H9 (cell line): Measurements from ENCODE around the gene CPA3. TPM values are rescaled to one million over a fixed set of nuclear protein-coding genes. Genes with fewer than 3 reads are reported as not detected.

ENCODE experiments used
- DNase-seq: peaks from one replicate; pipeline ENCODE4 v3.0.0-alpha.2; 2017
- H2AFZ ChIP-seq: one replicate; pipeline ENCODE4 v1.6.1; 2013; ENCODE audit warnings: mild to moderate bottlenecking, low read length, control low read depth, moderate library complexity
- H2AK5ac ChIP-seq: 2 replicates; pipeline ENCODE4 v1.6.1; 2013; ENCODE audit warnings: low read length, control low read depth, mixed read lengths; ENCODE audit not compliant: insufficient read length
- H2BK120ac ChIP-seq: one replicate; pipeline ENCODE4 v1.6.1; 2013; ENCODE audit warnings: low read depth, mild to moderate bottlenecking, low read length, control low read depth, inconsistent platforms; ENCODE audit not compliant: poor library complexity, severe bottlenecking
- H2BK12ac ChIP-seq: 2 replicates; pipeline ENCODE4 v1.6.1; 2013; ENCODE audit warnings: low read length, control low read depth, mixed read lengths, low read depth; ENCODE audit not compliant: insufficient read length
- H2BK15ac ChIP-seq: 2 replicates; pipeline ENCODE4 v1.6.1; 2013; ENCODE audit warnings: low read depth, low read length, control low read depth
- H2BK20ac ChIP-seq: one replicate; pipeline ENCODE4 v1.6.1; 2013; ENCODE audit warnings: low read depth, mild to moderate bottlenecking, low read length, control low read depth, inconsistent platforms; ENCODE audit not compliant: poor library complexity, severe bottlenecking
- H2BK5ac ChIP-seq: 2 replicates; pipeline ENCODE4 v1.6.1; 2013; ENCODE audit warnings: low read length, control low read depth, mixed read lengths; ENCODE audit not compliant: insufficient read length
- H3K14ac ChIP-seq: 2 replicates; pipeline ENCODE4 v1.6.1; 2013; ENCODE audit warnings: low read length, control low read depth; ENCODE audit not compliant: insufficient read depth
- H3K18ac ChIP-seq: 2 replicates; pipeline ENCODE4 v1.6.1; 2013; ENCODE audit warnings: low read depth, mild to moderate bottlenecking, mixed read lengths, low read length, control low read depth; ENCODE audit not compliant: insufficient read length
- H3K23ac ChIP-seq: 2 replicates; pipeline ENCODE4 v1.6.1; 2013; ENCODE audit warnings: low read length, control low read depth, mixed read lengths, low read depth; ENCODE audit not compliant: insufficient read length
- H3K23me2 ChIP-seq: 2 replicates; pipeline ENCODE4 v1.6.1; 2013; ENCODE audit warnings: low read depth, mild to moderate bottlenecking, mixed read lengths, low read length, control low read depth; ENCODE audit not compliant: insufficient read length, poor library complexity, severe bottlenecking
- H3K27ac ChIP-seq: 2 replicates; pipeline ENCODE4 v1.5.1; 2013; ENCODE audit warnings: low read length, control low read depth, mixed read lengths, low read depth; ENCODE audit not compliant: insufficient read length
- H3K27me3 ChIP-seq: 2 replicates; pipeline ENCODE4 v1.6.1; 2013; ENCODE audit warnings: low read length, control low read depth, inconsistent platforms; ENCODE audit not compliant: insufficient read depth
- H3K4ac ChIP-seq: 2 replicates; pipeline ENCODE4 v1.6.1; 2013; ENCODE audit warnings: low read depth, mild to moderate bottlenecking, control low read depth, inconsistent platforms, low read length, moderate library complexity
- H3K4me1 ChIP-seq: 2 replicates; pipeline ENCODE4 v1.6.1; 2013; ENCODE audit warnings: low read length, control low read depth, inconsistent platforms; ENCODE audit not compliant: insufficient read depth
- H3K4me2 ChIP-seq: 2 replicates; pipeline ENCODE4 v1.6.1; 2013; ENCODE audit warnings: low read length, control low read depth, mixed read lengths; ENCODE audit not compliant: insufficient read length, insufficient read depth
- H3K56ac ChIP-seq: 2 replicates; pipeline ENCODE4 v1.6.1; 2013; ENCODE audit warnings: low read depth, mild to moderate bottlenecking, mixed read lengths, low read length, control low read depth; ENCODE audit not compliant: insufficient read length
- H3K79me1 ChIP-seq: 2 replicates; pipeline ENCODE4 v1.6.1; 2013; ENCODE audit warnings: low read depth, mild to moderate bottlenecking, moderate library complexity, low read length, control low read depth, inconsistent platforms; ENCODE audit not compliant: insufficient read depth, poor library complexity, severe bottlenecking
- H3K79me2 ChIP-seq: 2 replicates; pipeline ENCODE4 v1.6.1; 2013; ENCODE audit warnings: low read length, control low read depth, inconsistent platforms; ENCODE audit not compliant: insufficient read depth
- H3K9ac ChIP-seq: 2 replicates; pipeline ENCODE4 v1.6.1; 2013; ENCODE audit warnings: low read length, control low read depth, mixed read lengths; ENCODE audit not compliant: insufficient read length; ENCODE audit errors: extremely low read depth
- H3K9me3 ChIP-seq: one replicate; pipeline ENCODE4 v1.6.1; 2013; ENCODE audit warnings: low read depth, low read length, inconsistent platforms; ENCODE audit not compliant: control insufficient read depth
- H3T11ph ChIP-seq: one replicate; pipeline ENCODE4 v1.6.1; 2013; ENCODE audit warnings: mild to moderate bottlenecking, low read length, control low read depth, inconsistent platforms
- H4K20me1 ChIP-seq: one replicate; pipeline ENCODE4 v1.6.1; 2013; ENCODE audit not compliant: control insufficient read depth, insufficient read length, insufficient read depth
- H4K5ac ChIP-seq: 2 replicates; pipeline ENCODE4 v1.6.1; 2013; ENCODE audit warnings: low read depth, mild to moderate bottlenecking, mixed read lengths, low read length, control low read depth; ENCODE audit not compliant: insufficient read length
- H4K8ac ChIP-seq: replicated peaks from 2 replicates; pipeline ENCODE4 v1.6.1; 2013; ENCODE audit warnings: low read length, control low read depth, mixed read lengths, low read depth; ENCODE audit not compliant: insufficient read length
- H4K91ac ChIP-seq: 2 replicates; pipeline ENCODE4 v1.6.1; 2013; ENCODE audit warnings: low read depth, mild to moderate bottlenecking, moderate library complexity, mixed read lengths, low read length, control low read depth; ENCODE audit not compliant: insufficient read length
- H3K27ac Mint-ChIP-seq, 3 experiments: 2 replicates in 2 of 3; 3 replicates in 1 of 3; pipeline ENCODE4 v1.8.0; 2020 to 2021; ENCODE audit warnings: mixed read lengths in 3 of 3, mild to moderate bottlenecking in 1 of 3, moderate library complexity in 1 of 3
- H3K27me3 Mint-ChIP-seq: 2 replicates; pipeline ENCODE4 v1.8.0; 2021; ENCODE audit warnings: low read depth, mild to moderate bottlenecking, moderate library complexity, mixed read lengths
- H3K36me3 Mint-ChIP-seq, 3 experiments: 2 replicates in 2 of 3; 3 replicates in 1 of 3; pipeline ENCODE4 v1.8.0; 2020 to 2021; ENCODE audit warnings: low read depth in 3 of 3, mixed read lengths in 3 of 3; ENCODE audit not compliant: insufficient read depth in 1 of 3
- H3K4me1 Mint-ChIP-seq, 2 experiments: 2 replicates each; pipeline ENCODE4 v1.8.0; 2020; ENCODE audit warnings: mixed read lengths in 2 of 2
- H3K4me3 Mint-ChIP-seq, 2 experiments: 2 replicates in 1 of 2; 3 replicates in 1 of 2; pipeline ENCODE4 v1.8.0; 2020 to 2021; ENCODE audit warnings: mild to moderate bottlenecking in 2 of 2, mixed read lengths in 2 of 2, moderate library complexity in 1 of 2
- H3K9me3 Mint-ChIP-seq, 2 experiments: 2 replicates in 1 of 2; 3 replicates in 1 of 2; pipeline ENCODE4 v1.8.0; 2020; ENCODE audit warnings: mild to moderate bottlenecking in 2 of 2, mixed read lengths in 2 of 2, moderate library complexity in 1 of 2
- total RNA-seq: library from RNA; stranded (reverse); gene quantifications from 2 replicates; pipeline ENCODE4 v1.2.1, GENCODE V29; 2021
- TF ChIP-seq, protein P1 (sequence below): fragments of 200-600 bp; sonication (generic); conservative IDR thresholded peaks from 3 replicates; pipeline ENCODE4 v1.8.0; 2021; ENCODE audit warnings: antibody characterized with exemption, mild to moderate bottlenecking

The CPA3 gene
- total RNA-seq, 1 experiment from 2014 or later = not detected

- Mint-ChIP-seq H3K36me3 (no peaks in the 10 kb centered on the region), H3K4me3 (no peak within 1 kb of the TSS), H3K4me1 (no peaks in the 10 kb centered on the region), H3K27me3 (no peaks in the 10 kb centered on the region), H3K27ac (no peak within 1 kb of the TSS), H3K9me3 (no peaks in the 10 kb centered on the region)
- no peaks in the 10 kb centered on the region for H3K9me3 ChIP-seq
- no peaks in the 10 kb centered on the region for H3K23me2 ChIP-seq
- H3K4me2 ChIP-seq = no peak within 1 kb of the TSS
- no peak within 1 kb of the TSS for H2AK5ac ChIP-seq
- H3K4me1 ChIP-seq = no peaks in the 10 kb centered on the region
- H4K20me1 ChIP-seq = no peaks in the 10 kb centered on the region
- H2AFZ ChIP-seq = no peak within 1 kb of the TSS
- H4K5ac ChIP-seq = no peak within 1 kb of the TSS
- H2BK12ac ChIP-seq = no peak within 1 kb of the TSS
- TF ChIP-seq, protein P1, sequence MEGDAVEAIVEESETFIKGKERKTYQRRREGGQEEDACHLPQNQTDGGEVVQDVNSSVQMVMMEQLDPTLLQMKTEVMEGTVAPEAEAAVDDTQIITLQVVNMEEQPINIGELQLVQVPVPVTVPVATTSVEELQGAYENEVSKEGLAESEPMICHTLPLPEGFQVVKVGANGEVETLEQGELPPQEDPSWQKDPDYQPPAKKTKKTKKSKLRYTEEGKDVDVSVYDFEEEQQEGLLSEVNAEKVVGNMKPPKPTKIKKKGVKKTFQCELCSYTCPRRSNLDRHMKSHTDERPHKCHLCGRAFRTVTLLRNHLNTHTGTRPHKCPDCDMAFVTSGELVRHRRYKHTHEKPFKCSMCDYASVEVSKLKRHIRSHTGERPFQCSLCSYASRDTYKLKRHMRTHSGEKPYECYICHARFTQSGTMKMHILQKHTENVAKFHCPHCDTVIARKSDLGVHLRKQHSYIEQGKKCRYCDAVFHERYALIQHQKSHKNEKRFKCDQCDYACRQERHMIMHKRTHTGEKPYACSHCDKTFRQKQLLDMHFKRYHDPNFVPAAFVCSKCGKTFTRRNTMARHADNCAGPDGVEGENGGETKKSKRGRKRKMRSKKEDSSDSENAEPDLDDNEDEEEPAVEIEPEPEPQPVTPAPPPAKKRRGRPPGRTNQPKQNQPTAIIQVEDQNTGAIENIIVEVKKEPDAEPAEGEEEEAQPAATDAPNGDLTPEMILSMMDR = no peak
- no peak within 1 kb of the TSS for H3K4ac ChIP-seq
- no peak within 1 kb of the TSS for H3K18ac ChIP-seq
- H3K14ac ChIP-seq = no peak within 1 kb of the TSS
- no peak within 1 kb of the TSS for H2BK15ac ChIP-seq
- H4K91ac ChIP-seq = no peak within 1 kb of the TSS
- H3K79me1 ChIP-seq = no peaks in the 10 kb centered on the region
- no peak within 1 kb of the TSS for H3T11ph ChIP-seq
- no peak within 1 kb of the TSS for H2BK5ac ChIP-seq
- H3K79me2 ChIP-seq = no peaks in the 10 kb centered on the region
- no peak for DNase-seq
- no peak within 1 kb of the TSS for H3K27ac ChIP-seq
- no peak within 1 kb of the TSS for H3K56ac ChIP-seq
- H2BK120ac ChIP-seq = no peak within 1 kb of the TSS
- H3K23ac ChIP-seq = no peak within 1 kb of the TSS
- H3K9ac ChIP-seq = no peak within 1 kb of the TSS
- H4K8ac ChIP-seq = no peak within 1 kb of the TSS
- no peaks in the 10 kb centered on the region for H3K27me3 ChIP-seq
- no peak within 1 kb of the TSS for H2BK20ac ChIP-seq
These were observed 37.5 kb upstream of the CPA3 start, which contains the start of gene CPB1 for GRCh38 chr3:148827585-148827984. TSS of gene CPB1 (plus strand) at chr3:148827811. CDS start at chr3:148827824, 13 bp downstream.
